Left ventricle myocardium inferior (tissue), 1 donor: Measurements from ENCODE around the gene DSC2. TPM values are rescaled to one million over a fixed set of nuclear protein-coding genes. Genes with fewer than 3 reads are reported as not detected.
A peak's percentile ranks its signal among the peaks of the same experiment; 100 is the strongest.

Experiments
- DNase-seq: peaks from one replicate; pipeline ENCODE4 v3.0.0-alpha.2; 2020
- H3K27ac ChIP-seq: fragments of 200-600 bp; replicated peaks from 2 replicates; pipeline ENCODE4 v1.8.0; 2021
- H3K27me3 ChIP-seq: fragments of 200-600 bp; 2 replicates; pipeline ENCODE4 v1.8.0; 2021; ENCODE audit warnings: low read depth
- H3K36me3 ChIP-seq: fragments of 200-600 bp; 2 replicates; pipeline ENCODE4 v1.8.0; 2021
- H3K4me1 ChIP-seq: fragments of 200-600 bp; 2 replicates; pipeline ENCODE4 v1.8.0; 2021
- H3K4me3 ChIP-seq: fragments of 200-600 bp; 2 replicates; pipeline ENCODE4 v1.8.0; 2021; ENCODE audit warnings: mild to moderate bottlenecking, moderate library complexity
- H3K9me3 ChIP-seq: fragments of 200-600 bp; replicated peaks from 2 replicates; pipeline ENCODE4 v1.8.0; 2021
- CTCF ChIP-seq: fragments of 200-600 bp; IDR thresholded peaks from 2 replicates; pipeline ENCODE4 v1.8.0; 2021; ENCODE audit warnings: antibody characterized with exemption, mild to moderate bottlenecking, borderline replicate concordance
- intact Hi-C: fragments of 100-400 bp; cut with micrococcal nuclease; formaldehyde crosslinking; loops from one replicate; pipeline ENCODE4 v1.11.0; 2022
- long read RNA-seq: library from polyadenylated mRNA; unstranded; transcript quantifications from one replicate; pipeline ENCODE4 v2.0.0, GENCODE V29; 2021
- total RNA-seq: library from RNA; stranded (reverse); fragmentation: NEBNext Ultra II Directional; extraction: Animal tissue kit (Norgen Biotek cat#: 25700); gene quantifications from one replicate; pipeline ENCODE4 v1.2.1, GENCODE V29; 2021
- donor health status: DM: no; HTN: yes; CAD: no; lungs with severe emphysema.

Gene DSC2
- total RNA-seq, result 24.5 TPM
- long read RNA-seq, full-length matches to known transcripts, result 15 of 35 reads
- long read RNA-seq, partial matches to known transcripts, result 17 of 35 reads
- long read RNA-seq, other reads (novel, unspliced or antisense), result 3 of 35 reads

GRCh38 chr18:31102025-31102684, at the start of gene DSC2:
DSC2 (minus strand) TSS chr18:31102421; CDS start chr18:31101971, 450 bp downstream.
- H3K9me3 ChIP-seq, result no peaks in the 10 kb centered on the region
- intact Hi-C loops, result no loop called here
- peaks cover 11% of the 10 kb centered on the region for H3K27me3 ChIP-seq
- H3K36me3 ChIP-seq, result no peaks in the 10 kb centered on the region
- H3K27ac ChIP-seq, result peak within 1 kb of the TSS; percentile 92
- H3K4me3 ChIP-seq, result peak within 1 kb of the TSS; percentile 80
- TF ChIP-seq CTCF, result no peak
- peak; percentile 26 for DNase-seq
- H3K4me1 ChIP-seq, result peaks cover 30% of the 10 kb centered on the region

GRCh38 chr18:31149351-31149750, 47.1 kb upstream of the DSC2 start:
- TF ChIP-seq CTCF, result no peak
- Histone ChIP-seq H3K4me1 (no peaks in the 10 kb centered on the region), H3K27ac (no peak overlapping the region), H3K4me3 (no peak overlapping the region), H3K36me3 (no peaks in the 10 kb centered on the region), H3K27me3 (no peaks in the 10 kb centered on the region), H3K9me3 (no peaks in the 10 kb centered on the region)
- no peak for DNase-seq
- intact Hi-C loops, result no loop called here

GRCh38 chr18:31148600-31148999, 46.4 kb upstream of the DSC2 start:
- no peaks in the 10 kb centered on the region for H3K27me3 ChIP-seq
- H3K36me3 ChIP-seq, result no peaks in the 10 kb centered on the region
- DNase-seq, result no peak
- H3K27ac ChIP-seq, result no peak overlapping the region
- no peak for TF ChIP-seq CTCF
- no peak overlapping the region for H3K4me3 ChIP-seq
- H3K4me1 ChIP-seq, result no peaks in the 10 kb centered on the region
- intact Hi-C loops, result no loop called here
- H3K9me3 ChIP-seq, result no peaks in the 10 kb centered on the region

DNA sequence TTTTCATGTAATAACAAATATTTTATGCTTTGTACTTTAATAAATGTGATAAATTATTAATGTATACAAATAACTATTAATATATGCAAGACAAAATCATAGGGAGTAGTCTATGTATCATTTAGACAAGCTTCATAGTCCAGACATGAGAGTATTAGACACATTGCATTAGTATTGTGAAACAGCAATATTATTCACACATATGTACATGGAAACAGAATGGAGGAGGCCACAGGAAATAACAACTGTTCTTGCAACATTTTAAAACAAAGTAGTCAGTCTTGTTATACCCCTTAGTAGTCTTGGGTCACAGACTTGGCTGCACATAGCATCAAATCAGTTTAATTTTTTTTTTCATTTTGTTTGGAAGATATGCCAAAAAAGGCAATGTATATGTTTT, 44.6 kb upstream of the DSC2 start:
- no peaks in the 10 kb centered on the region for H3K4me1 ChIP-seq
- H3K36me3 ChIP-seq, result no peaks in the 10 kb centered on the region
- no peak overlapping the region for H3K4me3 ChIP-seq
- TF ChIP-seq CTCF, result no peak
- no peaks in the 10 kb centered on the region for H3K27me3 ChIP-seq
- no peaks in the 10 kb centered on the region for H3K9me3 ChIP-seq
- no peak for DNase-seq
- intact Hi-C loops, result no loop called here
- no peak overlapping the region for H3K27ac ChIP-seq

- no peaks in the 10 kb centered on the region for H3K36me3 ChIP-seq
- H3K27ac ChIP-seq, result no peak overlapping the region
- no peak for TF ChIP-seq CTCF
- no peaks in the 10 kb centered on the region for H3K4me1 ChIP-seq
- intact Hi-C loops, result no loop called here
- no peak for DNase-seq
- H3K4me3 ChIP-seq, result no peak overlapping the region
- no peaks in the 10 kb centered on the region for H3K27me3 ChIP-seq
- H3K9me3 ChIP-seq, result no peaks in the 10 kb centered on the region
These were observed 40.8 kb upstream of the DSC2 start for GRCh38 chr18:31143025-31143424.
